ENCODE results near the gene CEP128.

CEP128 gene

GRCh38 chr14:80933686-80934085 is 7.9 kb downstream of the CEP128 start:
- H3K4me1 ChIP-seq (ENCODE audit: control insufficient read depth, low read length) = peaks cover 64% of the 10 kb centered on the region

GRCh38 chr14:80933282-80933681 is 8.3 kb downstream of the CEP128 start:
- no peaks in the 10 kb centered on the region for H3K9me2 ChIP-seq (replicated peaks; ENCODE audit: control insufficient read depth, low read length)
- peaks cover 8% of the 10 kb centered on the region for H3F3A ChIP-seq (ENCODE audit: control insufficient read depth, insufficient read depth)
- peak overlapping the region; percentile 33 for H3K27ac ChIP-seq (ENCODE audit: low read depth, low read length)
- H3K27me3 ChIP-seq (ENCODE audit: control insufficient read depth, low read length) = no peaks in the 10 kb centered on the region
- H3K9me3 ChIP-seq (ENCODE audit: control insufficient read depth, insufficient read depth, low read length) = peaks cover 9% of the 10 kb centered on the region; the same call in 1 of the 2 replicates
- H3K4me3 ChIP-seq (ENCODE audit: low read length) = peak overlapping the region; percentile 26
- H3K4me2 ChIP-seq (ENCODE audit: low read length) = peak overlapping the region; percentile 49
- peaks cover 66% of the 10 kb centered on the region for H3K36me3 ChIP-seq (ENCODE audit: control insufficient read depth, low read length)
- no peak for TF ChIP-seq EZH2phosphoT487 (IDR thresholded peaks at IDR 0.05; ENCODE audit: borderline replicate concordance, low read length)
- no peak for TF ChIP-seq CTCF (IDR thresholded peaks at IDR 0.05; ENCODE audit: low read depth, low read length, poor library complexity, severe bottlenecking)
- no peaks in the 10 kb centered on the region; the same call in 1 of the 2 replicates for H4K20me1 ChIP-seq (ENCODE audit: control insufficient read depth, insufficient read depth, low read depth, low read length)
- peaks cover 64% of the 10 kb centered on the region for H3K4me1 ChIP-seq (ENCODE audit: control insufficient read depth, low read length)
- H3K79me2 ChIP-seq (ENCODE audit: control insufficient read depth, low read length) = peaks cover 75% of the 10 kb centered on the region

More at GRCh38 chr14:80933686-80934085, 7.9 kb downstream of the CEP128 start:
- no peak for TF ChIP-seq EZH2phosphoT487 (IDR thresholded peaks at IDR 0.05; ENCODE audit: borderline replicate concordance, low read length)
- TF ChIP-seq CTCF (IDR thresholded peaks at IDR 0.05; ENCODE audit: low read depth, low read length, poor library complexity, severe bottlenecking) = no peak
- Histone ChIP-seq H3F3A (ENCODE audit: control insufficient read depth, insufficient read depth) (peaks cover 8% of the 10 kb centered on the region), H3K4me3 (ENCODE audit: low read length) (peak overlapping the region; percentile 26), H3K4me2 (ENCODE audit: low read length) (peak overlapping the region; percentile 49), H3K27me3 (ENCODE audit: control insufficient read depth, low read length) (no peaks in the 10 kb centered on the region), H4K20me1 (ENCODE audit: control insufficient read depth, insufficient read depth, low read depth, low read length) (no peaks in the 10 kb centered on the region; the same call in 1 of the 2 replicates), H3K79me2 (ENCODE audit: control insufficient read depth, low read length) (peaks cover 72% of the 10 kb centered on the region), H3K36me3 (ENCODE audit: control insufficient read depth, low read length) (peaks cover 64% of the 10 kb centered on the region), H3K27ac (ENCODE audit: low read depth, low read length) (peak overlapping the region; percentile 33), H3K9me2 (replicated peaks; ENCODE audit: control insufficient read depth, low read length) (no peaks in the 10 kb centered on the region), H3K9me3 (ENCODE audit: control insufficient read depth, insufficient read depth, low read length) (peaks cover 9% of the 10 kb centered on the region; the same call in 1 of the 2 replicates)

GRCh38 chr14:80930836-80931389 is 10.6 kb downstream of the CEP128 start:
- peaks cover 89% of the 10 kb centered on the region for H3K79me2 ChIP-seq (ENCODE audit: control insufficient read depth, low read length)
- no peaks in the 10 kb centered on the region for H3K9me2 ChIP-seq (replicated peaks; ENCODE audit: control insufficient read depth, low read length)
- no peaks in the 10 kb centered on the region for H3K27me3 ChIP-seq (ENCODE audit: control insufficient read depth, low read length)
- peaks cover 6% of the 10 kb centered on the region for H3F3A ChIP-seq (ENCODE audit: control insufficient read depth, insufficient read depth)
- H3K4me2 ChIP-seq (ENCODE audit: low read length) = peak overlapping the region; percentile 80
- H4K20me1 ChIP-seq (ENCODE audit: control insufficient read depth, insufficient read depth, low read depth, low read length) = no peaks in the 10 kb centered on the region
- H3K27ac ChIP-seq (ENCODE audit: low read depth, low read length) = peak overlapping the region; percentile 81
- peaks cover 9% of the 10 kb centered on the region; the same call in 1 of the 2 replicates for H3K9me3 ChIP-seq (ENCODE audit: control insufficient read depth, insufficient read depth, low read length)
- peaks cover 77% of the 10 kb centered on the region for H3K36me3 ChIP-seq (ENCODE audit: control insufficient read depth, low read length)
- peaks cover 60% of the 10 kb centered on the region for H3K4me1 ChIP-seq (ENCODE audit: control insufficient read depth, low read length)
- H3K4me3 ChIP-seq (ENCODE audit: low read length) = peak overlapping the region; percentile 64
- TF ChIP-seq EZH2phosphoT487 (IDR thresholded peaks at IDR 0.05; ENCODE audit: borderline replicate concordance, low read length) = no peak
- TF ChIP-seq CTCF (IDR thresholded peaks at IDR 0.05; ENCODE audit: low read depth, low read length, poor library complexity, severe bottlenecking) = no peak
